SK-N-SH (cell line): ENCODE data around the gene NSUN4.

ENCODE experiments used
- EP300 ChIP-seq, 2 experiments: IDR thresholded peaks; 2 replicates each; pipeline versions ENCODE4 v1.4.0 to v1.6.1; 2012; ENCODE audit warnings: borderline replicate concordance in 1 of 2, low read depth in 1 of 2, low read length in 1 of 2
- FOSL2 ChIP-seq: IDR thresholded peaks from 2 replicates; pipeline ENCODE4 v1.4.0; 2012; ENCODE audit warnings: low read depth, mild to moderate bottlenecking, moderate library complexity, borderline replicate concordance
- GABPA ChIP-seq: IDR thresholded peaks from 2 replicates; pipeline ENCODE4 v1.4.0; 2012; ENCODE audit warnings: low read depth, mild to moderate bottlenecking
- NFIC ChIP-seq: IDR thresholded peaks from 2 replicates; pipeline ENCODE4 v1.4.0; 2012; ENCODE audit warnings: borderline replicate concordance
- POLR2AphosphoS5 ChIP-seq: IDR thresholded peaks from 2 replicates; pipeline ENCODE4 v1.6.1; 2012; ENCODE audit warnings: low read depth, low read length
- RFX5 ChIP-seq: IDR thresholded peaks from 2 replicates; pipeline ENCODE4 v1.6.1; 2012; ENCODE audit warnings: mild to moderate bottlenecking, improper control_type of control experiment, low read length
- TF ChIP-seq, protein P1 (sequence below): fragments of 200-600 bp; sonication (generic); IDR thresholded peaks from 2 replicates; pipeline ENCODE4 v1.6.1; 2017; ENCODE audit warnings: antibody characterized with exemption, mild to moderate bottlenecking, moderate library complexity
- TF ChIP-seq, protein P2 (sequence below): IDR thresholded peaks from 2 replicates; pipeline ENCODE4 v1.4.0; 2012; ENCODE audit warnings: low read depth

DNA sequence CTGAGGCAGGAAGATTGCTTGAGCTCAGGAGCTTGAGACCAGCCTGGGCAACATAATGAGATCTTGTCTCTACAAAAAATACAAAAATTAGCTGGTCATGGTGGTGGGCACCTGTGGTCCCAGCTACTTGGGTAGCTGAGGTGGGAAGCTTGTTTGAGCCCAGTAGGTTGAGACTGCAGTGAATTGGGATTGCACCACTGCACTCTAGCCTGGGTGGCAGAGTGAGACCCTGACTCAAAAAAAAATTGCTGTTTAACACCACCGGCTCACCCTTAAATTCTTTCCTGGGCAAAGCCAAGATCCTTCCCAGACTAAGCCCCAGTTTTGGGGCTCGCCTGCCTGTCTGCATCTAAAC is 6.6 kb upstream of the NSUN4 start:
- TF ChIP-seq, protein P1, sequence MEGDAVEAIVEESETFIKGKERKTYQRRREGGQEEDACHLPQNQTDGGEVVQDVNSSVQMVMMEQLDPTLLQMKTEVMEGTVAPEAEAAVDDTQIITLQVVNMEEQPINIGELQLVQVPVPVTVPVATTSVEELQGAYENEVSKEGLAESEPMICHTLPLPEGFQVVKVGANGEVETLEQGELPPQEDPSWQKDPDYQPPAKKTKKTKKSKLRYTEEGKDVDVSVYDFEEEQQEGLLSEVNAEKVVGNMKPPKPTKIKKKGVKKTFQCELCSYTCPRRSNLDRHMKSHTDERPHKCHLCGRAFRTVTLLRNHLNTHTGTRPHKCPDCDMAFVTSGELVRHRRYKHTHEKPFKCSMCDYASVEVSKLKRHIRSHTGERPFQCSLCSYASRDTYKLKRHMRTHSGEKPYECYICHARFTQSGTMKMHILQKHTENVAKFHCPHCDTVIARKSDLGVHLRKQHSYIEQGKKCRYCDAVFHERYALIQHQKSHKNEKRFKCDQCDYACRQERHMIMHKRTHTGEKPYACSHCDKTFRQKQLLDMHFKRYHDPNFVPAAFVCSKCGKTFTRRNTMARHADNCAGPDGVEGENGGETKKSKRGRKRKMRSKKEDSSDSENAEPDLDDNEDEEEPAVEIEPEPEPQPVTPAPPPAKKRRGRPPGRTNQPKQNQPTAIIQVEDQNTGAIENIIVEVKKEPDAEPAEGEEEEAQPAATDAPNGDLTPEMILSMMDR, result no peak
- TF ChIP-seq RFX5, result no peak
- no peak for TF ChIP-seq FOSL2
- no peak for TF ChIP-seq EP300 (IDR thresholded peaks at IDR 0.05; ENCODE audit: borderline replicate concordance in 1 of 2, low read depth in 1 of 2, low read length in 1 of 2)
- TF ChIP-seq POLR2AphosphoS5, result no peak
- TF ChIP-seq NFIC, result no peak
- TF ChIP-seq GABPA, result no peak
- TF ChIP-seq, protein P2, sequence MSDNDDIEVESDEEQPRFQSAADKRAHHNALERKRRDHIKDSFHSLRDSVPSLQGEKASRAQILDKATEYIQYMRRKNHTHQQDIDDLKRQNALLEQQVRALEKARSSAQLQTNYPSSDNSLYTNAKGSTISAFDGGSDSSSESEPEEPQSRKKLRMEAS, result no peak
